ENCODE data around the gene MYO15A. TPM values are rescaled to one million over a fixed set of nuclear protein-coding genes. Genes with fewer than 3 reads are reported as not detected.

The MYO15A gene
- total RNA-seq, 1 experiment from 2014 or later: 3.5 TPM

DNA sequence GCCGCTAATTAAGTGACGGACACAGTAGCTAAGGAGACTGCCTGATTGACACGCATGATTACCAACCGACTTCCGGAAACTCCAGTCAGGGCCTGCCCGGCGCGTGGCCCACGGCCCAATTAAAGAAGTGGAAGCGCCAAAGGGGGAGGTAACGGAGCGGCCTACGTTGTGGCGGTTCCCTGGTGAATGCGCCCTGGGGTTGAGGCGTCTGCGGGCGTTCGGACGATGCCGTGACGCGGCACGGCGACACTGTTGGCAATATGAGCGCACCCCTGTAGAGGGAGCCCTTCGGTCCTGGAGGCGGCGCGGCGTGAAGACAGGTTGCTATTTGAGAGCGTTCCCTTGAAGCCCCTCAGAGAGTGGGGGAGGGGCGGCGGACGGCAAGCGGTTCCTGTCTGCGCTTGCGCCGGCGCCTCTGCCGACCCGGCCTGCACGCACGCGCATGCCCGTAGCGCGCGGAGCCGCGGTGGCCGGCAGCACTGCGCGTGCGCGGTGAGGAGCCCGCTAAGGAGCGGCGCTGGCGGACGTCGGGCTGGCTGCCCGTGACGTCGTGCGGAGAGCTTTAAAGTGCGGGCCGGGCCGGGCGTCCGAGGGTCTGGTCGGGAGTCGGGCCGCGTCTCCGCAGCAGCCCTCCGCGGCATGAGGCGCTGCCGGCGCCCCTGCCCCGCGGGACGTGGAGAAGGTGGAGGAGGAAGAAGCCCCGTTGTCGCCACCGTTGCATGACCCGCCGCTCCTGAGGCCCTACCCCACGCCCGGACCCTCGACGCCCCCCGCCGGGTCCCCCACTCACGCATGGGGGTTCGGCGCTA lies 75.0 kb downstream of the MYO15A start, which contains the start of gene ALKBH5:
Gene ALKBH5, plus strand, starts transcription at position 495 of the 809 bp plus-strand sequence. CDS start 416 bp downstream, outside the sequence.
- TF ChIP-seq, protein P1, sequence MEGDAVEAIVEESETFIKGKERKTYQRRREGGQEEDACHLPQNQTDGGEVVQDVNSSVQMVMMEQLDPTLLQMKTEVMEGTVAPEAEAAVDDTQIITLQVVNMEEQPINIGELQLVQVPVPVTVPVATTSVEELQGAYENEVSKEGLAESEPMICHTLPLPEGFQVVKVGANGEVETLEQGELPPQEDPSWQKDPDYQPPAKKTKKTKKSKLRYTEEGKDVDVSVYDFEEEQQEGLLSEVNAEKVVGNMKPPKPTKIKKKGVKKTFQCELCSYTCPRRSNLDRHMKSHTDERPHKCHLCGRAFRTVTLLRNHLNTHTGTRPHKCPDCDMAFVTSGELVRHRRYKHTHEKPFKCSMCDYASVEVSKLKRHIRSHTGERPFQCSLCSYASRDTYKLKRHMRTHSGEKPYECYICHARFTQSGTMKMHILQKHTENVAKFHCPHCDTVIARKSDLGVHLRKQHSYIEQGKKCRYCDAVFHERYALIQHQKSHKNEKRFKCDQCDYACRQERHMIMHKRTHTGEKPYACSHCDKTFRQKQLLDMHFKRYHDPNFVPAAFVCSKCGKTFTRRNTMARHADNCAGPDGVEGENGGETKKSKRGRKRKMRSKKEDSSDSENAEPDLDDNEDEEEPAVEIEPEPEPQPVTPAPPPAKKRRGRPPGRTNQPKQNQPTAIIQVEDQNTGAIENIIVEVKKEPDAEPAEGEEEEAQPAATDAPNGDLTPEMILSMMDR (conservative IDR thresholded peaks at IDR 0.05): peak; percentile 41
- no peak for TF ChIP-seq EZH2 (IDR thresholded peaks at IDR 0.05; ENCODE audit: low read depth)
- Histone ChIP-seq H3K4me1 (replicated peaks; ENCODE audit: insufficient read depth) (peaks cover 40% of the 10 kb centered on the region), H3K36me3 (ENCODE audit: low read depth) (peaks cover 22% of the 10 kb centered on the region; the same call in 1 of the 2 replicates), H4K20me1 (ENCODE audit: insufficient read depth) (peaks cover 39% of the 10 kb centered on the region), H3K4me2 (peak within 1 kb of the TSS; percentile 100), H3K79me2 (ENCODE audit: low read depth) (peaks cover 47% of the 10 kb centered on the region), H3K9me2 (ENCODE audit: insufficient read depth) (no peaks in the 10 kb centered on the region), H3K27ac (peak within 1 kb of the TSS; percentile 84), H3K27me3 (ENCODE audit: insufficient read depth, low read depth) (no peaks in the 10 kb centered on the region), H3F3A (ENCODE audit: insufficient read depth, low read depth) (peaks cover 16% of the 10 kb centered on the region; the same call in 1 of the 2 replicates), H3K4me3 (peak within 1 kb of the TSS; percentile 89), H2AFZ (peak within 1 kb of the TSS; percentile 89), H3K9me3 (ENCODE audit: insufficient read depth, low read depth) (no peaks in the 10 kb centered on the region)
- ChIA-PET CTCF (interaction anchor here (1.8 kb wide), 1 partner anchor 28 kb away, joined by 5 read pairs; no protein-coding TSS in a partner anchor), POLR2A (ENCODE audit: unreplicated experiment) (interaction anchor here (0.5 to 0.9 kb wide), 4 partner anchors 25 to 674 kb away, joined by 3 to 23 read pairs (median 4); no protein-coding TSS in a partner anchor)
- peak; percentile 98 for DNase-seq
- intact Hi-C loops (cut with micrococcal nuclease; ENCODE audit: unreplicated experiment): loop anchor here (2.0 to 5.0 kb wide), 4 partner anchors 25 to 901 kb away; partner anchors contain the start of genes COPS3 and FLII
- BruUV-seq (replicated peaks): no TSS peak

DNA sequence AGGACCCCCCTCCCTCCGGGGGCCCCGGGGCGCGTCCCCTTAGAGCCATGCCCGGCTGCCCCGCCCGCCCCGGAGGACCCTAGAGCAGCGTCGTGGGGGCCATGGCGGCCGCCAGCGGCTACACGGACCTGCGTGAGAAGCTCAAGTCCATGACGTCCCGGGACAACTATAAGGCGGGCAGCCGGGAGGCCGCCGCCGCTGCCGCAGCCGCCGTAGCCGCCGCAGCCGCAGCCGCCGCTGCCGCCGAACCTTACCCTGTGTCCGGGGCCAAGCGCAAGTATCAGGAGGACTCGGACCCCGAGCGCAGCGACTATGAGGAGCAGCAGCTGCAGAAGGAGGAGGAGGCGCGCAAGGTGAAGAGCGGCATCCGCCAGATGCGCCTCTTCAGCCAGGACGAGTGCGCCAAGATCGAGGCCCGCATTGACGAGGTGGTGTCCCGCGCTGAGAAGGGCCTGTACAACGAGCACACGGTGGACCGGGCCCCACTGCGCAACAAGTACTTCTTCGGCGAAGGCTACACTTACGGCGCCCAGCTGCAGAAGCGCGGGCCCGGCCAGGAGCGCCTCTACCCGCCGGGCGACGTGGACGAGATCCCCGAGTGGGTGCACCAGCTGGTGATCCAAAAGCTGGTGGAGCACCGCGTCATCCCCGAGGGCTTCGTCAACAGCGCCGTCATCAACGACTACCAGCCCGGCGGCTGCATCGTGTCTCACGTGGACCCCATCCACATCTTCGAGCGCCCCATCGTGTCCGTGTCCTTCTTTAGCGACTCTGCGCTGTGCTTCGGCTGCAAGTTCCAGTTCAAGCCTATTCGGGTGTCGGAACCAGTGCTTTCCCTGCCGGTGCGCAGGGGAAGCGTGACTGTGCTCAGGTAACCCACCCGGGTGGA lies 75.8 kb downstream of the MYO15A start:
- H3K79me2 ChIP-seq (ENCODE audit: low read depth): peaks cover 56% of the 10 kb centered on the region
- DNase-seq: peak in 1 of 2 experiments; percentile 23
- peaks cover 27% of the 10 kb centered on the region; the same call in 1 of the 2 replicates for H3K36me3 ChIP-seq (ENCODE audit: low read depth)
- 0 out of 2 replicates have a peak overlapping the region, but pooled peaks have one; percentile 21 for H3K27ac ChIP-seq
- TF ChIP-seq, protein P1 (conservative IDR thresholded peaks at IDR 0.05): no peak
- TF ChIP-seq EZH2 (IDR thresholded peaks at IDR 0.05; ENCODE audit: low read depth): no peak
- no peaks in the 10 kb centered on the region for H3K9me2 ChIP-seq (ENCODE audit: insufficient read depth)
- BruUV-seq (replicated peaks): no TSS peak
- peaks cover 40% of the 10 kb centered on the region for H3K4me1 ChIP-seq (replicated peaks; ENCODE audit: insufficient read depth)
- intact Hi-C loops (cut with micrococcal nuclease; ENCODE audit: unreplicated experiment): loop anchor here (5.0 kb wide), 1 partner anchor 902 kb away; the partner anchor contains the start of gene COPS3
- H2AFZ ChIP-seq: peak overlapping the region; percentile 73
- peak overlapping the region; percentile 89 for H3K4me3 ChIP-seq
- ChIA-PET CTCF (interaction anchor here (1.8 kb wide), 1 partner anchor 28 kb away, joined by 5 read pairs; no protein-coding TSS in a partner anchor), POLR2A (ENCODE audit: unreplicated experiment) (interaction anchor here (0.5 to 0.6 kb wide), 2 partner anchors 20 to 509 kb away, joined by 3 to 5 read pairs; no protein-coding TSS in a partner anchor)
- no peaks in the 10 kb centered on the region for H3K27me3 ChIP-seq (ENCODE audit: insufficient read depth, low read depth)
- H3F3A ChIP-seq (ENCODE audit: insufficient read depth, low read depth): peaks cover 16% of the 10 kb centered on the region; the same call in 1 of the 2 replicates
- peaks cover 45% of the 10 kb centered on the region for H4K20me1 ChIP-seq (ENCODE audit: insufficient read depth)
- peak overlapping the region; percentile 100 for H3K4me2 ChIP-seq
- no peaks in the 10 kb centered on the region for H3K9me3 ChIP-seq (ENCODE audit: insufficient read depth, low read depth)

DNA sequence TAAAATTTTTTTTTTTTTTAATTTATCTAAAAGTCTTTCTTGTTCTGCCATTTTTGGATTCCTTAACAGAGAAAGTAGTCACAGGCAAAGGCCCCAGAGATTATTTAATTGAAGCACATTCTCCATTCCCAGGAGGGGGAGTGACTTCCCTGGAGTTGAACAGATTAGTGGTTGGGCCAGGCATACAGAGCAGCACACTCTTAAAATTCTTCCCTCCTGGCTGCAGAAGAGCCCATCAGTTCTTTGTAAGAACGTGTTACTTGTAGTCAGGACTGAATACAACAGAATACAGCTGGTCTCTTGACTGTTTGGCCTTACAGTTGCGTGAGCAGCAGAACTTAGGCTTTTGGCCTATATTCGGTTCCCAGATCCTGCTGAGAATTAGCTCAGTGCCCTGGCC lies 76.8 kb downstream of the MYO15A start:
- intact Hi-C loops (cut with micrococcal nuclease; ENCODE audit: unreplicated experiment): no loop called here
- Histone ChIP-seq H3K4me2 (peak overlapping the region; percentile 100), H3K9me3 (ENCODE audit: insufficient read depth, low read depth) (no peaks in the 10 kb centered on the region), H3K27me3 (ENCODE audit: insufficient read depth, low read depth) (no peaks in the 10 kb centered on the region), H3K4me3 (peak overlapping the region; percentile 89), H3K9me2 (ENCODE audit: insufficient read depth) (no peaks in the 10 kb centered on the region), H3K79me2 (ENCODE audit: low read depth) (peaks cover 66% of the 10 kb centered on the region), H3K27ac (no peak overlapping the region), H4K20me1 (ENCODE audit: insufficient read depth) (peaks cover 55% of the 10 kb centered on the region), H3K4me1 (replicated peaks; ENCODE audit: insufficient read depth) (peaks cover 40% of the 10 kb centered on the region), H3K36me3 (ENCODE audit: low read depth) (peaks cover 28% of the 10 kb centered on the region; the same call in 1 of the 2 replicates), H2AFZ (no peak overlapping the region), H3F3A (ENCODE audit: insufficient read depth, low read depth) (peaks cover 16% of the 10 kb centered on the region; the same call in 1 of the 2 replicates)
- DNase-seq: no peak
- ChIA-PET POLR2A (ENCODE audit: unreplicated experiment) (no interaction called here), CTCF (no interaction called here)
- BruUV-seq (replicated peaks): no TSS peak
- TF ChIP-seq, protein P1 (conservative IDR thresholded peaks at IDR 0.05): no peak
- TF ChIP-seq EZH2 (IDR thresholded peaks at IDR 0.05; ENCODE audit: low read depth): no peak

Measured in PC-9 (cell line).